H1 (cell line): Measurements from ENCODE around the gene PNRC2. TPM values are rescaled to one million over a fixed set of nuclear protein-coding genes. Genes with fewer than 3 reads are reported as not detected.

Experiments
- CTCF ChIA-PET: fragments of 300-600 bp; sonication (Branson Sonifier 250); formaldehyde crosslinking; loops from one replicate; lab custom pipeline; 2021; ENCODE audit not compliant: partially characterized antibody; lab: Charles Lee
- POLR2A ChIA-PET: fragments of 300-600 bp; sonication (Branson Sonifier 250); formaldehyde crosslinking; loops from one replicate; lab custom pipeline; 2021; ENCODE audit warnings: inconsistent platforms; ENCODE audit not compliant: partially characterized antibody; lab: Charles Lee
- DNase-seq, 2 experiments: peaks; one replicate each; pipeline versions ENCODE4 v3.0.0 to v3.0.0-alpha.2; 2010 to 2022; ENCODE audit warnings: low spot score in 2 of 2, low read depth in 1 of 2, mixed read lengths in 1 of 2
- FAIRE-seq: peaks from 2 replicates; lab custom pipeline; 2011; peaks lifted over from hg19 to GRCh38; lab: Jason Lieb, UNC
- H2AFZ ChIP-seq: 2 replicates; pipeline ENCODE4 v1.8.1; 2012; ENCODE audit warnings: low read length, inconsistent platforms
- H2AK5ac ChIP-seq: 2 replicates; pipeline ENCODE4 v1.6.1; 2013; ENCODE audit warnings: low read depth, low read length
- H2BK120ac ChIP-seq: replicated peaks from 2 replicates; pipeline ENCODE3; 2013; ENCODE audit warnings: low read depth, low read length, inconsistent platforms
- H2BK12ac ChIP-seq: 2 replicates; pipeline ENCODE4 v1.6.1; 2013; ENCODE audit warnings: low read depth, low read length
- H2BK15ac ChIP-seq: 2 replicates; pipeline ENCODE4 v1.6.1; 2013; ENCODE audit warnings: low read length
- H2BK20ac ChIP-seq: 2 replicates; pipeline ENCODE4 v1.6.1; 2013; ENCODE audit warnings: low read length
- H2BK5ac ChIP-seq: 2 replicates; pipeline ENCODE4 v1.6.1; 2013; ENCODE audit warnings: low read depth, low read length
- H3K14ac ChIP-seq: 2 replicates; pipeline ENCODE4 v1.6.1; 2013; ENCODE audit warnings: inconsistent platforms; ENCODE audit not compliant: insufficient read length
- H3K18ac ChIP-seq: 2 replicates; pipeline ENCODE4 v1.6.1; 2013; ENCODE audit warnings: low read length; ENCODE audit errors: extremely low read depth
- H3K23ac ChIP-seq: 2 replicates; pipeline ENCODE4 v1.6.1; 2013; ENCODE audit warnings: inconsistent platforms; ENCODE audit not compliant: insufficient read length
- H3K23me2 ChIP-seq: 2 replicates; pipeline ENCODE4 v1.6.1; 2013; ENCODE audit warnings: low read depth, low read length
- H3K27ac ChIP-seq: 2 replicates; pipeline ENCODE4 v1.6.1; 2011; ENCODE audit warnings: low read depth, low read length, inconsistent platforms
- H3K27me3 ChIP-seq, 4 experiments: replicated peaks in 1 of 4; 1 replicate in 1 of 4; 2 replicates in 3 of 4; pipeline versions ENCODE4 v1.6.1 to v1.8.1; 2011 to 2013; ENCODE audit warnings: low read length in 3 of 4, mild to moderate bottlenecking in 3 of 4, inconsistent platforms in 2 of 4, mixed read lengths in 2 of 4, moderate library complexity in 1 of 4; ENCODE audit not compliant: control insufficient read depth in 3 of 4, insufficient read depth in 3 of 4; ENCODE audit errors: extremely low read depth in 1 of 4
- H3K36me3 ChIP-seq, 4 experiments: 2 replicates each; pipeline versions ENCODE4 v1.6.1 to v1.8.1; 2011 to 2013; ENCODE audit warnings: mild to moderate bottlenecking in 4 of 4, low read length in 3 of 4, moderate library complexity in 2 of 4, control low read depth in 1 of 4, inconsistent platforms in 1 of 4; ENCODE audit not compliant: insufficient read depth in 4 of 4, control insufficient read depth in 2 of 4
- H3K4ac ChIP-seq: replicated peaks from 2 replicates; pipeline ENCODE3; 2013; ENCODE audit warnings: low read length, low read depth, mixed read lengths, inconsistent platforms; ENCODE audit not compliant: insufficient read length
- H3K4me1 ChIP-seq, 4 experiments: replicated peaks in 1 of 4; 1 replicate in 1 of 4; 2 replicates in 3 of 4; pipeline versions ENCODE4 v1.6.1 to v1.8.1; 2011 to 2013; ENCODE audit warnings: low read length in 3 of 4, inconsistent platforms in 2 of 4, mixed read lengths in 1 of 4; ENCODE audit not compliant: insufficient read depth in 4 of 4, control insufficient read depth in 3 of 4
- H3K4me2 ChIP-seq, 2 experiments: 2 replicates each; pipeline versions ENCODE4 v1.6.1 to v1.8.1; 2011 to 2013; ENCODE audit warnings: low read depth in 2 of 2, low read length in 2 of 2, control low read depth in 1 of 2, inconsistent platforms in 1 of 2, mild to moderate bottlenecking in 1 of 2; ENCODE audit not compliant: insufficient read depth in 1 of 2
- H3K4me3 ChIP-seq, 4 experiments: fragments of 200-600, 300-600 bp in 1 of 4; sonication (generic), shearing (Covaris generic), sonication (Bioruptor Twin) in 1 of 4; 2 replicates each; pipeline versions ENCODE4 v1.5.1 to v1.8.1; 2011 to 2016; ENCODE audit warnings: low read length in 4 of 4, low read depth in 3 of 4, control low read depth in 2 of 4, inconsistent platforms in 2 of 4, mild to moderate bottlenecking in 2 of 4, mixed read lengths in 1 of 4, moderate library complexity in 1 of 4; ENCODE audit not compliant: insufficient read depth in 2 of 4; ENCODE audit errors: extremely low read depth in 1 of 4
- H3K56ac ChIP-seq: replicated peaks from 2 replicates; pipeline ENCODE3; 2013; ENCODE audit warnings: low read depth, mild to moderate bottlenecking, mixed read lengths, low read length, inconsistent platforms; ENCODE audit not compliant: insufficient read length
- H3K79me1 ChIP-seq: 2 replicates; pipeline ENCODE4 v1.6.1; 2013; ENCODE audit warnings: low read depth, low read length, control low read depth
- H3K79me2 ChIP-seq, 2 experiments: 2 replicates each; pipeline versions ENCODE4 v1.6.1 to v1.8.1; 2012 to 2013; ENCODE audit warnings: low read length in 2 of 2, mild to moderate bottlenecking in 2 of 2, inconsistent platforms in 1 of 2; ENCODE audit not compliant: insufficient read depth in 2 of 2, control insufficient read depth in 1 of 2
- H3K9ac ChIP-seq, 4 experiments: replicated peaks in 1 of 4; 1 replicate in 1 of 4; 2 replicates in 3 of 4; pipeline versions ENCODE4 v1.6.1 to v1.8.1; 2011 to 2013; ENCODE audit warnings: low read depth in 3 of 4, low read length in 3 of 4, control low read depth in 2 of 4, mild to moderate bottlenecking in 2 of 4, moderate library complexity in 2 of 4, inconsistent platforms in 1 of 4; ENCODE audit errors: extremely low read depth in 1 of 4
- H3K9me3 ChIP-seq, 2 experiments: 2 replicates each; pipeline versions ENCODE4 v1.6.1 to v1.8.1; 2012 to 2013; ENCODE audit warnings: mild to moderate bottlenecking in 2 of 2, moderate library complexity in 2 of 2, control low read depth in 1 of 2, inconsistent platforms in 1 of 2, low read depth in 1 of 2, low read length in 1 of 2, mixed read lengths in 1 of 2; ENCODE audit not compliant: insufficient read depth in 2 of 2
- H4K20me1 ChIP-seq, 2 experiments: replicated peaks in 1 of 2; 2 replicates each; pipeline versions ENCODE3 to v1.8.1; 2011 to 2013; ENCODE audit warnings: inconsistent platforms in 2 of 2, low read length in 2 of 2, mild to moderate bottlenecking in 1 of 2; ENCODE audit not compliant: insufficient read depth in 2 of 2, control insufficient read depth in 1 of 2
- H4K5ac ChIP-seq: 2 replicates; pipeline ENCODE4 v1.6.1; 2013; ENCODE audit warnings: low read length, low read depth, mixed read lengths, inconsistent platforms; ENCODE audit not compliant: insufficient read length
- H4K8ac ChIP-seq: 2 replicates; pipeline ENCODE4 v1.8.0; 2013; ENCODE audit warnings: mild to moderate bottlenecking, moderate library complexity, low read length, inconsistent platforms; ENCODE audit not compliant: insufficient read depth; ENCODE audit errors: extremely low read depth
- H4K91ac ChIP-seq: replicated peaks from 2 replicates; pipeline ENCODE3; 2013; ENCODE audit warnings: low read length, mixed read lengths, inconsistent platforms; ENCODE audit not compliant: insufficient read length
- ASH2L ChIP-seq: fragments of 200-600, 300-600 bp; sonication (generic); IDR thresholded peaks from one replicate; pipeline ENCODE4 v1.7.1; 2017; ENCODE audit warnings: low read length
- CEBPB ChIP-seq: IDR thresholded peaks from 2 replicates; pipeline ENCODE4 v1.6.1; 2012; ENCODE audit warnings: low read depth, low read length
- CREB1 ChIP-seq: IDR thresholded peaks from 2 replicates; pipeline ENCODE4 v1.6.1; 2012; ENCODE audit warnings: inconsistent platforms
- CTBP2 ChIP-seq: IDR thresholded peaks from 2 replicates; pipeline ENCODE4 v1.7.0; 2011; ENCODE audit warnings: borderline replicate concordance, mild to moderate bottlenecking, moderate library complexity, mixed read lengths, low read length; ENCODE audit not compliant: insufficient read depth, insufficient read length
- RFX5 ChIP-seq: IDR thresholded peaks from 2 replicates; pipeline ENCODE4 v1.6.1; 2011; ENCODE audit warnings: low read depth, low read length, improper control_type of control experiment, borderline replicate concordance
- RXRA ChIP-seq: IDR thresholded peaks from 2 replicates; pipeline ENCODE4 v1.6.1; 2011; ENCODE audit warnings: low read depth, mild to moderate bottlenecking, low read length, moderate library complexity; ENCODE audit not compliant: insufficient read depth
- SAP30 ChIP-seq: fragments of 300-600 bp; sonication (generic); IDR thresholded peaks from 2 replicates; pipeline ENCODE4 v1.7.1; 2012; ENCODE audit warnings: low read length, moderate library complexity, mild to moderate bottlenecking, inconsistent platforms; ENCODE audit not compliant: insufficient read depth, insufficient replicate concordance
- SIN3A ChIP-seq, 2 experiments: IDR thresholded peaks in 1 of 2; conservative IDR thresholded peaks in 1 of 2; 2 replicates each; pipeline ENCODE4 v1.6.1; 2011 to 2012; ENCODE audit warnings: low read length in 2 of 2, improper control_type of control experiment in 1 of 2, low read depth in 1 of 2, mild to moderate bottlenecking in 1 of 2
- TEAD4 ChIP-seq: IDR thresholded peaks from 2 replicates; pipeline ENCODE4 v1.6.1; 2012; ENCODE audit warnings: low read depth, low read length, inconsistent platforms, mixed read lengths
- WGBS, 2 experiments: shearing (Covaris generic) in 1 of 2; methylation state at CpG; one replicate each; pipeline versions ENCODE4 v1.1.6 to v1.1.7; 2013 to 2015; ENCODE audit warnings: low lambda C conversion rate in 2 of 2, mixed read lengths in 2 of 2, inconsistent platforms in 1 of 2, low coverage in 1 of 2, missing lambda C conversion rate in 1 of 2; ENCODE audit not compliant: insufficient replicate concordance in 2 of 2, insufficient coverage in 1 of 2, insufficient read length in 1 of 2; ENCODE audit errors: extremely low coverage in 1 of 2, missing lambda C conversion rate in 1 of 2; 5-methylcytosine and 5-hydroxymethylcytosine counted together
- polyA plus RNA-seq, 7 experiments: library from polyadenylated mRNA; depleted of rRNA in 3 of 7; stranded (reverse) in 5 of 7; unstranded in 2 of 7; fragments of >200 nt in 5 of 7; fragments of 200-250 nt in 2 of 7; gene quantifications; 1 replicate in 5 of 7; 2 replicates in 1 of 7; 4 replicates in 1 of 7; pipeline versions ENCODE4 v1.2.1 to v1.2.3, GENCODE V29; 2011 to 2013; ENCODE audit warnings: missing spikeins in 2 of 7, mixed read lengths in 2 of 7
- total RNA-seq: library from RNA; stranded (reverse); fragmentation: NEBNext Ultra II Directional; extraction: Animal tissue kit (Norgen Biotek cat#: 25700); gene quantifications from 2 replicates; pipeline ENCODE4 v1.2.1, GENCODE V29; 2021

The PNRC2 gene
- total and polyA plus RNA-seq, 2 of the 8 experiments (the other 6 are each of a cell fraction or from before 2014, with no cell fraction given) = 57.5 to 147 TPM

DNA sequence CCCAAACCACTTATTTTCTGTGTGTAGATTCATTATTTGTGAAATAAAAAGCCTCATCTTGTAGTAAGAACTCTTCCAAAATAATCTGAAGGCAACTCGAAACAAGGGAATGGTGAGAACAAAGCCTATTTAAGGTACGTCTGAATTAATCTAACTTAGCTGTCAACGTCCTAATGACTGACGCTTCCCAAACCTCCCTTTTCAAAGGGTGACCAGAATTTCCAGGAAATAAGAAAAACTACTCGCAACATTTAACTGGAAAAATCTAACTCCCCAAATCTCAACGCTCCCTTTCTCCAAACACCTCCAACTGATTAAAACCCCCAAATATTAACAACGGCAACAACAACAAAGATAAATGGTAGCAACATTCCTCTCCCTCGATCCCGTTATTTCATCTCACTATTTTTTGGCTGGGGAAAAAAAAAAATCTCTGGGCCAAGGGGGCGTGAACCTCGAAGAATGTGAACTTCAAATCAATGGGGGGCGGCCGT is 19.8 kb downstream of the PNRC2 start:
- peaks cover 52 to 57% of the 10 kb centered on the region in 2 experiments for H3K79me2 ChIP-seq

More for the DNA sequence above, 19.8 kb downstream of the PNRC2 start:
- H2AK5ac ChIP-seq = no peak overlapping the region
- DNase-seq = no peak
- H2AFZ ChIP-seq = no peak overlapping the region
- H2BK5ac ChIP-seq = peak overlapping the region; percentile 99
- H2BK120ac ChIP-seq = peak overlapping the region; percentile 60
- no peak overlapping the region for H4K91ac ChIP-seq
- H3K23ac ChIP-seq = no peak overlapping the region
- FAIRE-seq = no peak
- no peak overlapping the region for H2BK15ac ChIP-seq
- peak overlapping the region; percentile 99 for H3K27ac ChIP-seq
- 1% methylated on average over 11 of the region's 13 CpGs; no CpG with 5 or more reads in 1 of the 2 experiments for WGBS, 2 experiments
- peaks cover 3 to 45% (median 18%) of the 10 kb centered on the region in 4 experiments; a peak in 7 of 8 replicates for H3K36me3 ChIP-seq
- H3K79me1 ChIP-seq = no peaks in the 10 kb centered on the region
- peak overlapping the region; percentile 77 for H3K56ac ChIP-seq
- H3K9ac ChIP-seq = peak overlapping the region; percentile 99 to 100 (median 100)
- H3K27me3 ChIP-seq = no peaks in the 10 kb centered on the region
- H3K4me2 ChIP-seq = peak overlapping the region; percentile 72
- no peaks in the 10 kb centered on the region for H3K9me3 ChIP-seq
- no peak overlapping the region for H3K14ac ChIP-seq
- peaks cover 21 to 22% of the 10 kb centered on the region in 2 experiments for H4K20me1 ChIP-seq
- peak overlapping the region; percentile 68 to 95 (median 90) for H3K4me3 ChIP-seq
- peak overlapping the region; percentile 100; the same call in 1 of the 2 replicates for H4K8ac ChIP-seq
- CTCF ChIA-PET = interaction anchor here (1.5 kb wide), 1 partner anchor 175 kb away, joined by 4 read pairs; no protein-coding TSS in a partner anchor
- no peak overlapping the region for H2BK12ac ChIP-seq
- POLR2A ChIA-PET = interaction anchor here (0.7 to 12.7 kb wide), 23 partner anchors 9 to 208 kb away, joined by 3 to 267 read pairs (median 4); partner anchors contain the start of genes IFNLR1 and PNRC2
- H3K4ac ChIP-seq = no peak overlapping the region
- no peak overlapping the region for H3K18ac ChIP-seq
- peaks cover 4 to 10% (median 6%) of the 10 kb centered on the region in 4 experiments for H3K4me1 ChIP-seq
- H3K23me2 ChIP-seq = peaks cover 4% of the 10 kb centered on the region
- H4K5ac ChIP-seq = no peak overlapping the region
- TF ChIP-seq ASH2L = no peak
- 0 out of 4 replicates have a peak, but pooled peaks of 1 of the 2 experiments have one; percentile 60 for TF ChIP-seq SIN3A (conservative IDR thresholded peaks at IDR 0.05 in 1 of 2, IDR thresholded peaks at IDR 0.05 in 1 of 2; ENCODE audit: low read depth in 1 of 2, low read length in 2 of 2)
- TF ChIP-seq TEAD4 = 0 out of 2 replicates have a peak, but pooled peaks have one; percentile 10
- no peak for TF ChIP-seq CTBP2
- peak; percentile 73 for TF ChIP-seq SAP30
- no peak for TF ChIP-seq RFX5
- 0 out of 2 replicates have a peak, but pooled peaks have one; percentile 67 for TF ChIP-seq RXRA
- no peak for TF ChIP-seq CREB1
- TF ChIP-seq CEBPB = no peak
- TF ChIP-seq, all 59 proteins: peak for 4
- H2BK20ac ChIP-seq = no peak overlapping the region
